Testis (tissue), 3 donors: ENCODE data around the gene NMD3. TPM values are rescaled to one million over a fixed set of nuclear protein-coding genes. Genes with fewer than 3 reads are reported as not detected.

Experiments used
- DNase-seq: peaks from one replicate; pipeline ENCODE4 v3.0.0-alpha.2; 2019
- H3K27ac ChIP-seq, 2 donors: fragments of 200-600 bp; sonication (generic); one replicate each; pipeline ENCODE4 v1.5.1; 2019
- H3K27me3 ChIP-seq: fragments of 200-600 bp; sonication (generic); one replicate; pipeline ENCODE4 v1.5.1; 2019
- H3K36me3 ChIP-seq: fragments of 200-600 bp; sonication (generic); one replicate; pipeline ENCODE4 v1.5.1; 2017; ENCODE audit warnings: low read depth; ENCODE audit errors: missing control alignments
- H3K4me1 ChIP-seq: fragments of 200-600 bp; sonication (generic); one replicate; pipeline ENCODE4 v1.5.1; 2019
- H3K4me3 ChIP-seq, 2 donors: fragments of 200-600 bp; sonication (generic); one replicate each; pipeline ENCODE4 v1.5.1; 2017 to 2019
- H3K9me3 ChIP-seq: fragments of 200-600 bp; sonication (generic); one replicate; pipeline ENCODE4 v1.5.1; 2017
- POLR2A ChIP-seq: fragments of 450-650 bp; IDR thresholded peaks from one replicate; pipeline ENCODE4 v1.6.1; 2017; ENCODE audit warnings: antibody characterized with exemption, mild to moderate bottlenecking, moderate library complexity
- WGBS, 2 donors: methylation state at CpG; one replicate each; pipeline ENCODE4 v1.1.5; 2018; 5-methylcytosine and 5-hydroxymethylcytosine counted together
- intact Hi-C: fragments of 100-400 bp; cut with DNase I; formaldehyde crosslinking; loops from one replicate; pipeline ENCODE4 v1.15.1; 2023; ENCODE audit warnings: low total_unique reads
- polyA plus RNA-seq: library from polyadenylated mRNA; stranded (reverse); fragments of 350-450 nt; fragmentation: Illumina TruSeq; extraction: RNeasy Lipid Tissue Mini Kit (QIAGEN cat#74804); gene quantifications from one replicate; pipeline ENCODE4 v1.2.3, GENCODE V29; 2014; ENCODE audit warnings: low read depth, low replicate concordance; ENCODE audit not compliant: insufficient read depth
- small RNA-seq, 2 donors: library from RNA; depleted of rRNA; stranded (forward); fragments of <200 nt; gene quantifications; one replicate each; pipeline ENCODE3, GENCODE V24; 2016
- total RNA-seq, 2 donors: library from RNA; depleted of rRNA; stranded (reverse); fragments of >200 nt; gene quantifications; one replicate each; pipeline ENCODE4 v1.2.3, GENCODE V29; 2016
- TF ChIP-seq, protein P1 (sequence below), 3 experiments: fragments of 450-650 bp in 2 of 3; fragments of 200-600 bp in 1 of 3; sonication (generic) in 1 of 3; IDR thresholded peaks; one replicate each; pipeline ENCODE4 v1.5.1; 2016 to 2019; ENCODE audit warnings: antibody characterized with exemption in 3 of 3, mild to moderate bottlenecking in 2 of 3, moderate library complexity in 1 of 3

The NMD3 gene
- total and polyA plus RNA-seq, 3 donors from 2014 or later, result 17.5 to 30.5 (median 28.6) TPM

DNA sequence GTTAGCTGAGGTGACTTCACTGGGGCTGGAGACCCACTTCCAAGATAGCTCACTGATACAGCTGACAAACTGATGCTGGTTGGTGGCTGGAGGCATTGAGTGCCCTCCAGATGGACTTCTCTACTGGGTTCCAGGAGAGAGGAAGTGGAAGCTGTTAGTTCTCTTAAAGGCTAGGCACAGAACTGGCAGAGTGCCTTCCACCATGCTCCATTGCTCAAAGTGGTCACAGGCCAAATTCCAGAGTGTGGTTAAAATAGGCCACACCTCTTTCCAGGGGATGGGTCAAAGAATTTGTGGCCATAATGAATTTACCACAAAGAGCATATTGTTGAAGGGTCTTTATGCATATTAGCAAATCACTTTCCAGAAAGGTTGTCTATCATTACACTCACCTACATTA lies 74.2 kb downstream of the NMD3 start:
- TF ChIP-seq, protein P1, sequence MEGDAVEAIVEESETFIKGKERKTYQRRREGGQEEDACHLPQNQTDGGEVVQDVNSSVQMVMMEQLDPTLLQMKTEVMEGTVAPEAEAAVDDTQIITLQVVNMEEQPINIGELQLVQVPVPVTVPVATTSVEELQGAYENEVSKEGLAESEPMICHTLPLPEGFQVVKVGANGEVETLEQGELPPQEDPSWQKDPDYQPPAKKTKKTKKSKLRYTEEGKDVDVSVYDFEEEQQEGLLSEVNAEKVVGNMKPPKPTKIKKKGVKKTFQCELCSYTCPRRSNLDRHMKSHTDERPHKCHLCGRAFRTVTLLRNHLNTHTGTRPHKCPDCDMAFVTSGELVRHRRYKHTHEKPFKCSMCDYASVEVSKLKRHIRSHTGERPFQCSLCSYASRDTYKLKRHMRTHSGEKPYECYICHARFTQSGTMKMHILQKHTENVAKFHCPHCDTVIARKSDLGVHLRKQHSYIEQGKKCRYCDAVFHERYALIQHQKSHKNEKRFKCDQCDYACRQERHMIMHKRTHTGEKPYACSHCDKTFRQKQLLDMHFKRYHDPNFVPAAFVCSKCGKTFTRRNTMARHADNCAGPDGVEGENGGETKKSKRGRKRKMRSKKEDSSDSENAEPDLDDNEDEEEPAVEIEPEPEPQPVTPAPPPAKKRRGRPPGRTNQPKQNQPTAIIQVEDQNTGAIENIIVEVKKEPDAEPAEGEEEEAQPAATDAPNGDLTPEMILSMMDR (IDR thresholded peaks at IDR 0.05), result no peak
- no peak for TF ChIP-seq POLR2A
- H3K4me3 ChIP-seq, result no peak overlapping the region
- H3K9me3 ChIP-seq, result no peaks in the 10 kb centered on the region
- no peaks in the 10 kb centered on the region for H3K27me3 ChIP-seq
- H3K36me3 ChIP-seq, result no peaks in the 10 kb centered on the region
- intact Hi-C loops, result no loop called here
- no peaks in the 10 kb centered on the region for H3K4me1 ChIP-seq
- no peak for DNase-seq
- no peak overlapping the region for H3K27ac ChIP-seq

DNA sequence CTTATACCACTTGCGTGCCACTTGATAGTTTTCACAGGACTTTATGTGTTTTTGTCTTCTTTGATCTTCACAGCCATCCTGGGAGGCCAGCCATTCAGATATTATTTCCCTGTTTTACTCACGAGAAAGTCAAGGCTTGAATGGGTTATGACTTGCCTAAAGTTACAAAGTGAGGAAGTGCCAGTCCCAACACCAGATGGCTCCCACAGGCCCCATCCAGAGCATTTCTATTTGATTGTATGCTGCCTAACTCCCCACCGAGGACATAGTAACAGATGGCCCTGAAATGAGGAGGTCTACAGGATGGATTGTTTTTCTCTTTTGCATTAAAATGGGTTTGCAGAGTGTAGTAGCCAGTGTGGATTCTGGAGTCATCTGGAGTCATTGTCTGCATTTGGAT lies 75.7 kb downstream of the NMD3 start:
- H3K9me3 ChIP-seq, result no peaks in the 10 kb centered on the region
- no peaks in the 10 kb centered on the region for H3K4me1 ChIP-seq
- TF ChIP-seq POLR2A, result no peak
- TF ChIP-seq, protein P1 (IDR thresholded peaks at IDR 0.05), result no peak
- no peak overlapping the region for H3K4me3 ChIP-seq
- WGBS, 2 donors, result 93 to 96% methylated on average over 3 of the region's 3 CpGs
- intact Hi-C loops, result no loop called here
- no peaks in the 10 kb centered on the region for H3K27me3 ChIP-seq
- no peak for DNase-seq
- no peak overlapping the region for H3K27ac ChIP-seq
- no peaks in the 10 kb centered on the region for H3K36me3 ChIP-seq

Small RNAs within 50 kb of the gene (small RNA-seq; reads per million reads assigned to genes)
- 0 reads per million in 2 donors for gene AC108738.1

Other genes starting within 250 kb of the NMD3 start
- gene B3GALNT1, start 116.0 kb upstream of the NMD3 start, total RNA-seq, result 10 to 100 TPM; 20.2 to 22.0 TPM
- 17.0 TPM for gene B3GALNT1, start 116.0 kb upstream of the NMD3 start, polyA plus RNA-seq
- gene SPTSSB, start 150.2 kb downstream of the NMD3 start, total RNA-seq, result not detected
- 0.42 TPM for gene SPTSSB, start 150.2 kb downstream of the NMD3 start, polyA plus RNA-seq